Smooth muscle cell (in vitro differentiated cells): ENCODE measurements around the gene LRRN1. TPM values are rescaled to one million over a fixed set of nuclear protein-coding genes. Genes with fewer than 3 reads are reported as not detected.

Source experiments
- DNase-seq: peaks from one replicate; lab custom pipeline; 2025; ENCODE audit not compliant: unreplicated experiment; lab: John Stamatoyannopoulos, UW
- H2AFZ ChIP-seq: fragments of 200-600 bp; sonication (generic); 2 replicates; pipeline ENCODE4 v1.6.0; 2016; ENCODE audit warnings: antibody characterized with exemption, low read depth, mild to moderate bottlenecking
- H3F3A ChIP-seq: fragments of 200-600 bp; sonication (generic); 2 replicates; pipeline ENCODE4 v1.6.0; 2017; ENCODE audit warnings: antibody characterized with exemption, low read depth
- H3K27ac ChIP-seq: fragments of 200-600 bp; sonication (generic); 2 replicates; pipeline ENCODE4 v1.5.1; 2016; ENCODE audit warnings: low read depth, mild to moderate bottlenecking
- H3K27me3 ChIP-seq: fragments of 200-600 bp; sonication (generic); 2 replicates; pipeline ENCODE4 v1.6.1; 2016; ENCODE audit warnings: low read depth, mild to moderate bottlenecking
- H3K36me3 ChIP-seq: fragments of 200-600 bp; sonication (generic); 2 replicates; pipeline ENCODE4 v1.5.1; 2016; ENCODE audit warnings: low read depth
- H3K4me1 ChIP-seq: fragments of 200-600 bp; sonication (generic); 2 replicates; pipeline ENCODE4 v1.5.1; 2016; ENCODE audit warnings: low read depth
- H3K4me2 ChIP-seq: fragments of 200-600 bp; sonication (generic); 2 replicates; pipeline ENCODE4 v1.6.0; 2016; ENCODE audit warnings: mild to moderate bottlenecking
- H3K4me3 ChIP-seq: fragments of 200-600 bp; sonication (generic); 2 replicates; pipeline ENCODE4 v1.5.1; 2016; ENCODE audit warnings: mild to moderate bottlenecking
- H3K79me2 ChIP-seq: fragments of 200-600 bp; sonication (generic); 2 replicates; pipeline ENCODE4 v1.6.0; 2016; ENCODE audit warnings: low read depth, mild to moderate bottlenecking
- H3K9ac ChIP-seq: fragments of 200-600 bp; sonication (generic); 2 replicates; pipeline ENCODE4 v1.6.0; 2016; ENCODE audit warnings: low read depth
- H3K9me3 ChIP-seq: fragments of 200-600 bp; sonication (generic); replicated peaks from 2 replicates; pipeline ENCODE4 v1.5.1; 2016; ENCODE audit warnings: low read depth
- H4K20me1 ChIP-seq: fragments of 200-600 bp; sonication (generic); 2 replicates; pipeline ENCODE4 v1.6.0; 2016; ENCODE audit warnings: low read depth
- WGBS: methylation state at CpG from one replicate; pipeline ENCODE4 v1.1.7; 2016; ENCODE audit warnings: low lambda C conversion rate; 5-methylcytosine and 5-hydroxymethylcytosine counted together
- polyA plus RNA-seq: library from polyadenylated mRNA; unstranded; fragments of >200 nt; fragmentation: Nextera tagmentation; extraction: Ambion mirVana; gene quantifications from 2 replicates; pipeline ENCODE4 v1.2.1, GENCODE V29; 2016
- total RNA-seq: library from RNA; depleted of rRNA; stranded (reverse); fragments of >200 nt; gene quantifications from 2 replicates; pipeline ENCODE4 v1.2.3, GENCODE V29; 2014
- TF ChIP-seq, protein P1 (sequence below): fragments of 200-600 bp; sonication (generic); IDR thresholded peaks from 2 replicates; pipeline ENCODE4 v1.5.1; 2017; ENCODE audit warnings: borderline replicate concordance, mild to moderate bottlenecking, antibody characterized with exemption; ENCODE audit not compliant: insufficient read depth, poor library complexity, severe bottlenecking

LRRN1 gene
- total and polyA plus RNA-seq, 2 experiments from 2014 or later = 8.5 to 17.0 TPM

GRCh38 chr3:3806856-3807255 lies 7.6 kb downstream of the LRRN1 start:
- Histone ChIP-seq H3K4me3 (no peak overlapping the region), H3K27me3 (peaks cover 6% of the 10 kb centered on the region), H3K79me2 (peaks cover 28% of the 10 kb centered on the region), H3F3A (no peaks in the 10 kb centered on the region), H4K20me1 (peaks cover 11% of the 10 kb centered on the region), H3K27ac (no peak overlapping the region), H3K4me2 (no peak overlapping the region), H3K9me3 (no peaks in the 10 kb centered on the region), H3K36me3 (no peaks in the 10 kb centered on the region), H3K9ac (no peak overlapping the region), H2AFZ (no peak overlapping the region), H3K4me1 (peaks cover 18% of the 10 kb centered on the region)
- 92% methylated on average over 6 of the region's 6 CpGs for WGBS
- no peak for DNase-seq
- TF ChIP-seq, protein P1, sequence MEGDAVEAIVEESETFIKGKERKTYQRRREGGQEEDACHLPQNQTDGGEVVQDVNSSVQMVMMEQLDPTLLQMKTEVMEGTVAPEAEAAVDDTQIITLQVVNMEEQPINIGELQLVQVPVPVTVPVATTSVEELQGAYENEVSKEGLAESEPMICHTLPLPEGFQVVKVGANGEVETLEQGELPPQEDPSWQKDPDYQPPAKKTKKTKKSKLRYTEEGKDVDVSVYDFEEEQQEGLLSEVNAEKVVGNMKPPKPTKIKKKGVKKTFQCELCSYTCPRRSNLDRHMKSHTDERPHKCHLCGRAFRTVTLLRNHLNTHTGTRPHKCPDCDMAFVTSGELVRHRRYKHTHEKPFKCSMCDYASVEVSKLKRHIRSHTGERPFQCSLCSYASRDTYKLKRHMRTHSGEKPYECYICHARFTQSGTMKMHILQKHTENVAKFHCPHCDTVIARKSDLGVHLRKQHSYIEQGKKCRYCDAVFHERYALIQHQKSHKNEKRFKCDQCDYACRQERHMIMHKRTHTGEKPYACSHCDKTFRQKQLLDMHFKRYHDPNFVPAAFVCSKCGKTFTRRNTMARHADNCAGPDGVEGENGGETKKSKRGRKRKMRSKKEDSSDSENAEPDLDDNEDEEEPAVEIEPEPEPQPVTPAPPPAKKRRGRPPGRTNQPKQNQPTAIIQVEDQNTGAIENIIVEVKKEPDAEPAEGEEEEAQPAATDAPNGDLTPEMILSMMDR = no peak

GRCh38 chr3:3813013-3813412 lies 13.8 kb downstream of the LRRN1 start:
- no peaks in the 10 kb centered on the region for H3K9me3 ChIP-seq
- H3K36me3 ChIP-seq = no peaks in the 10 kb centered on the region
- no peaks in the 10 kb centered on the region for H4K20me1 ChIP-seq
- no peak overlapping the region for H2AFZ ChIP-seq
- no peak for DNase-seq
- WGBS = 97% methylated on average over 5 of the region's 5 CpGs
- H3K4me3 ChIP-seq = no peak overlapping the region
- no peak overlapping the region for H3K27ac ChIP-seq
- no peaks in the 10 kb centered on the region for H3K79me2 ChIP-seq
- H3K27me3 ChIP-seq = no peaks in the 10 kb centered on the region
- TF ChIP-seq, protein P1 = no peak
- no peaks in the 10 kb centered on the region for H3F3A ChIP-seq
- H3K4me2 ChIP-seq = no peak overlapping the region
- H3K4me1 ChIP-seq = no peaks in the 10 kb centered on the region
- H3K9ac ChIP-seq = no peak overlapping the region

DNA sequence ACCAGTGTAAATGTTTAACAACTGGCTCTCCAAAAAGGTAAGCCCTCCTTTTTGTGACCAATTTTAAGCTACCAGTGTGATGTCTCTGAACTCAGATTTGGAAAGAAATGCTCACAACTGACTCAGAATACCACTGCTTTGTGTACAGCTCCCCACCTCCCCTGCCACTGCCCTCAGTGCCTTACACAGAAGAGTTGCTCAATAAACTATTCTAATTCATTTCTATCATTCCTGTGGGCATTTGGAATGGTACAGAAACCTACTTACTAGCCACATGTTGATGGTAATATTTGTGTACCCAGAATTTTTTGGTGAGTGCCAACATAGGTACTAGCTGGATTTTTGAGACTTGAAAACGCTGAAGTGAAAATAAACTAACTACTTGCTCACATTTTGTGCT lies 16.0 kb downstream of the LRRN1 start:
- DNase-seq = no peak
- WGBS = 95% methylated on average over 1 of the region's 1 CpG
- Histone ChIP-seq H3F3A (no peaks in the 10 kb centered on the region), H3K27me3 (no peaks in the 10 kb centered on the region), H3K4me3 (no peak overlapping the region), H2AFZ (no peak overlapping the region), H4K20me1 (no peaks in the 10 kb centered on the region), H3K9me3 (no peaks in the 10 kb centered on the region), H3K9ac (no peak overlapping the region), H3K27ac (no peak overlapping the region), H3K4me2 (no peak overlapping the region), H3K4me1 (no peaks in the 10 kb centered on the region), H3K79me2 (no peaks in the 10 kb centered on the region), H3K36me3 (no peaks in the 10 kb centered on the region)
- TF ChIP-seq, protein P1 = no peak

DNA sequence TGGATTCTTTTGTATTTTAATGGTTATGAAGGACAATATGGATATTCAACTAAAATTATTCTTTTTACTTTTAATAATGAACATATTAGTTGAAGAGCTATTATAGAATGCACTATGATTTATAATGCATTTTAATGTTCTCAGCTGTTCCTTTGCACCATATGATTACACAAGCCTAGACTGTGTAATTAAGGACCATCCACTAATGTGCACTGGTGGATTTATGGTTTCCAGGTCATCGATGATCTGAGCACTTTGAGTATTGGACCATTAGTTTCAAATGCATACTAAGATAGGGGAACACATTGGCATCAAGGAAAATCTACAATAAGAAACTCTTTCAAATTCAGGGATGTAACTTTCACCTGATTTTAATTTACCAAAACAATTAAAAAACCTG lies 16.8 kb downstream of the LRRN1 start:
- DNase-seq = no peak
- no peaks in the 10 kb centered on the region for H4K20me1 ChIP-seq
- 97% methylated on average over 1 of the region's 1 CpG for WGBS

More for the DNA sequence above, 16.8 kb downstream of the LRRN1 start:
- Histone ChIP-seq H3K27ac (no peak overlapping the region), H3K79me2 (no peaks in the 10 kb centered on the region), H3K36me3 (no peaks in the 10 kb centered on the region), H3K9ac (no peak overlapping the region), H3K4me1 (no peaks in the 10 kb centered on the region), H3K4me3 (no peak overlapping the region), H3F3A (no peaks in the 10 kb centered on the region), H2AFZ (no peak overlapping the region), H3K27me3 (no peaks in the 10 kb centered on the region), H3K4me2 (no peak overlapping the region), H3K9me3 (no peaks in the 10 kb centered on the region)
- TF ChIP-seq, protein P1 = no peak
